Keratinocyte (primary cell): ENCODE results near the gene TMED6.

ENCODE experiments used
- CTCF ChIP-seq, 3 experiments: IDR thresholded peaks in 1 of 3; conservative IDR thresholded peaks in 1 of 3; optimal IDR thresholded peaks in 1 of 3; 2 replicates in 2 of 3; 3 replicates in 1 of 3; pipeline versions ENCODE3 to v1.5.1; 2011; ENCODE audit warnings: low read length in 3 of 3, mild to moderate bottlenecking in 3 of 3, moderate library complexity in 2 of 3, control low read depth in 1 of 3, inconsistent platforms in 1 of 3; ENCODE audit not compliant: insufficient read depth in 2 of 3; ENCODE audit errors: extremely low read depth in 1 of 3
- EZH2 ChIP-seq: IDR thresholded peaks from one replicate; pipeline ENCODE4 v1.6.1; 2012; ENCODE audit warnings: inconsistent platforms, mild to moderate bottlenecking, low read length, moderate library complexity

GRCh38 chr16:69381231-69381630 is 29.6 kb upstream of the TMED6 start:
- TF ChIP-seq CTCF (optimal IDR thresholded peaks at IDR 0.05 in 1 of 3, IDR thresholded peaks at IDR 0.05 in 1 of 3, conservative IDR thresholded peaks at IDR 0.05 in 1 of 3; ENCODE audit: extremely low read depth in 1 of 3, insufficient read depth in 2 of 3, low read length in 3 of 3) (no peak), EZH2 (no peak)
